Esophagus muscularis mucosa (tissue), 4 donors: ENCODE data around the gene PEX16. TPM values are rescaled to one million over a fixed set of nuclear protein-coding genes. Genes with fewer than 3 reads are reported as not detected.

ENCODE experiments used
- DNase-seq: peaks from one replicate; pipeline ENCODE4 v3.0.0-alpha.2; 2017; ENCODE audit errors: extremely low spot score
- H3K27ac ChIP-seq, 4 donors: fragments of 200-600 bp; sonication (generic); replicated peaks in 1 of 4; 1 replicate in 3 of 4; 2 replicates in 1 of 4; pipeline ENCODE4 v1.5.1; 2016 to 2019; ENCODE audit warnings: mild to moderate bottlenecking in 1 of 4
- H3K27me3 ChIP-seq, 4 donors: fragments of 200-600 bp; sonication (generic); one replicate each; pipeline versions ENCODE4 v1.5.1 to v1.6.0; 2016 to 2019
- H3K36me3 ChIP-seq, 4 donors: fragments of 200-600 bp; sonication (generic); one replicate each; pipeline ENCODE4 v1.5.1; 2016 to 2019
- H3K4me1 ChIP-seq, 4 donors: fragments of 200-600 bp; sonication (generic); one replicate each; pipeline ENCODE4 v1.5.1; 2016 to 2019
- H3K4me3 ChIP-seq, 4 donors: fragments of 200-600 bp; sonication (generic); 1 replicate in 2 of 4; 2 replicates in 2 of 4; pipeline ENCODE4 v1.5.1; 2016 to 2019; ENCODE audit warnings: mild to moderate bottlenecking in 4 of 4, moderate library complexity in 1 of 4
- H3K9me3 ChIP-seq, 4 donors: fragments of 200-600 bp; sonication (generic); 1 replicate in 3 of 4; 2 replicates in 1 of 4; pipeline ENCODE4 v1.5.1; 2016 to 2019
- CTCF ChIP-seq, 3 experiments: fragments of 200-600 bp in 2 of 3; fragments of 450-650 bp in 1 of 3; sonication (generic) in 2 of 3; IDR thresholded peaks; one replicate each; pipeline ENCODE4 v1.5.1; 2017 to 2019; ENCODE audit warnings: antibody characterized with exemption in 3 of 3, mild to moderate bottlenecking in 2 of 3, moderate library complexity in 1 of 3
- EP300 ChIP-seq: sonication (generic); formaldehyde crosslinking; IDR thresholded peaks from one replicate; pipeline ENCODE4 v1.6.1; 2017; ENCODE audit warnings: antibody characterized with exemption
- POLR2A ChIP-seq: fragments of 450-650 bp; IDR thresholded peaks from one replicate; pipeline ENCODE4 v1.6.1; 2017; ENCODE audit warnings: antibody characterized with exemption, moderate library complexity, mild to moderate bottlenecking, low read depth
- POLR2AphosphoS5 ChIP-seq, 2 donors: sonication (generic); formaldehyde crosslinking; IDR thresholded peaks; one replicate each; pipeline ENCODE4 v1.6.1; 2017; ENCODE audit warnings: antibody characterized with exemption in 2 of 2
- WGBS: methylation state at CpG from one replicate; pipeline ENCODE4 v1.1.5; 2018; 5-methylcytosine and 5-hydroxymethylcytosine counted together
- intact Hi-C: fragments of 100-400 bp; cut with DNase I; formaldehyde crosslinking; loops from one replicate; pipeline ENCODE4 v1.15.1; 2023
- total RNA-seq, 4 donors: library from RNA; depleted of rRNA; stranded (reverse); fragments of >200 nt; gene quantifications; one replicate each; pipeline versions ENCODE4 v1.1.0 to v1.2.1, GENCODE V29; 2016

The PEX16 gene
- total RNA-seq, 4 donors from 2014 or later: 15.4 to 32.2 (median 23.2) TPM

GRCh38 chr11:45860764-45861510 lies 56.7 kb downstream of the PEX16 start:
- Histone ChIP-seq H3K27ac (peak overlapping the region; percentile 84 to 99 (median 94)), H3K36me3 (peaks cover 44 to 83% (median 66%) of the 10 kb centered on the region in 4 donors), H3K27me3 (no peaks in the 10 kb centered on the region), H3K9me3 (no peaks in the 10 kb centered on the region), H3K4me3 (no peak overlapping the region), H3K4me1 (peaks cover 50 to 64% (median 53%) of the 10 kb centered on the region in 4 donors)
- WGBS: 92% methylated on average over 10 of the region's 10 CpGs
- no peak for DNase-seq
- TF ChIP-seq POLR2AphosphoS5 (IDR thresholded peaks at IDR 0.05): no peak
- no peak for TF ChIP-seq POLR2A
- TF ChIP-seq EP300: no peak
- TF ChIP-seq CTCF (IDR thresholded peaks at IDR 0.05): no peak
- intact Hi-C loops: no loop called here

- intact Hi-C loops: no loop called here
- DNase-seq: no peak
- 85% methylated on average over 5 of the region's 5 CpGs for WGBS
- no peaks in the 10 kb centered on the region for H3K9me3 ChIP-seq
- H3K36me3 ChIP-seq: peaks cover 39 to 78% (median 61%) of the 10 kb centered on the region in 4 donors
- H3K4me3 ChIP-seq: no peak overlapping the region
- H3K27ac ChIP-seq: peak overlapping the region; percentile 84 to 99 (median 94)
- no peak for TF ChIP-seq CTCF (IDR thresholded peaks at IDR 0.05)
- TF ChIP-seq EP300: no peak
- no peak for TF ChIP-seq POLR2A
- TF ChIP-seq POLR2AphosphoS5 (IDR thresholded peaks at IDR 0.05): no peak
- H3K4me1 ChIP-seq: peaks cover 56 to 70% (median 59%) of the 10 kb centered on the region in 4 donors
- H3K27me3 ChIP-seq: no peaks in the 10 kb centered on the region
Measured at GRCh38 chr11:45860348-45860747, 57.3 kb downstream of the PEX16 start.

Other genes with a start within 250 kb of the PEX16 start
- gene SLC35C1, start 112.7 kb downstream of the PEX16 start, total RNA-seq: 10 to 100 TPM in 3 of 4 donors, 1 to 10 TPM in 1; 9.6 to 18.0 (median 13.1) TPM
- gene CRY2, start 70.4 kb downstream of the PEX16 start, total RNA-seq: 10 to 100 TPM; 32.0 to 57.6 (median 49.7) TPM
- gene MAPK8IP1, start 32.2 kb downstream of the PEX16 start, total RNA-seq: 10 to 100 TPM in 3 of 4 donors, 1 to 10 TPM in 1; 7.5 to 20.6 (median 16.1) TPM
- gene FREY1, start 10.6 kb downstream of the PEX16 start, total RNA-seq: 1 to 10 TPM in 3 of 4 donors, under 1 TPM in 1; 0.65 to 3.7 (median 1.4) TPM
- under 1 TPM in 1 of 4 donors, not detected in 3; 0.17 TPM for gene LARGE2, start 4.8 kb upstream of the PEX16 start, total RNA-seq
- 10 to 100 TPM; 31.8 to 47.8 (median 36.1) TPM for gene PHF21A, start 203.6 kb upstream of the PEX16 start, total RNA-seq